Neural cell (in vitro differentiated cells): ENCODE results near the gene KANSL3. TPM values are rescaled to one million over a fixed set of nuclear protein-coding genes. Genes with fewer than 3 reads are reported as not detected.

ENCODE experiments used
- H2AFZ ChIP-seq: fragments of 200-600, 300-800 bp; sonication (generic), shearing (Covaris generic); 2 replicates; pipeline ENCODE4 v1.6.0; 2014; ENCODE audit warnings: low read depth, mild to moderate bottlenecking, antibody characterized with exemption, low read length, moderate library complexity
- H3F3A ChIP-seq: fragments of 200-600 bp; shearing (Covaris generic); 2 replicates; pipeline ENCODE4 v1.6.1; 2016; ENCODE audit warnings: mild to moderate bottlenecking, moderate library complexity, mixed read lengths, antibody characterized with exemption, low read length; ENCODE audit not compliant: insufficient read depth, poor library complexity, severe bottlenecking
- H3K27ac ChIP-seq: fragments of 200-600, 300-800 bp; sonication (generic), shearing (Covaris generic); 2 replicates; pipeline ENCODE4 v1.5.1; 2014; ENCODE audit warnings: mild to moderate bottlenecking, low read length, moderate library complexity
- H3K27me3 ChIP-seq: fragments of 300-800, 200-600 bp; sonication (generic), shearing (Covaris generic); 2 replicates; pipeline ENCODE4 v1.6.0; 2014; ENCODE audit warnings: mild to moderate bottlenecking, low read depth, low read length, moderate library complexity; ENCODE audit not compliant: insufficient read depth
- H3K36me3 ChIP-seq: fragments of 300-800, 200-600 bp; sonication (generic), shearing (Covaris generic); 2 replicates; pipeline ENCODE4 v1.5.1; 2014; ENCODE audit warnings: mild to moderate bottlenecking, antibody characterized with exemption, low read length, moderate library complexity; ENCODE audit not compliant: insufficient read depth
- H3K4me2 ChIP-seq: fragments of 300-800, 200-600 bp; sonication (generic), shearing (Covaris generic); 2 replicates; pipeline ENCODE4 v1.6.0; 2014; ENCODE audit warnings: mild to moderate bottlenecking, low read length
- H3K4me3 ChIP-seq: fragments of 300-800, 200-600 bp; sonication (generic), shearing (Covaris generic); 2 replicates; pipeline ENCODE4 v1.5.1; 2014; ENCODE audit warnings: mild to moderate bottlenecking, low read length, moderate library complexity
- H3K79me2 ChIP-seq: fragments of 200-600 bp; shearing (Covaris generic); replicated peaks from 2 replicates; pipeline ENCODE4 v1.6.0; 2014; ENCODE audit warnings: mild to moderate bottlenecking, low read length, moderate library complexity; ENCODE audit not compliant: insufficient read depth
- H3K9ac ChIP-seq: fragments of 300-800, 200-600 bp; sonication (generic), shearing (Covaris generic); 2 replicates; pipeline ENCODE4 v1.6.1; 2016; ENCODE audit warnings: mild to moderate bottlenecking, low read length, mixed read lengths
- H3K9me2 ChIP-seq: fragments of 200-600 bp; shearing (Covaris generic); 2 replicates; pipeline ENCODE4 v1.6.1; 2016; ENCODE audit warnings: mild to moderate bottlenecking, low read length, mixed read lengths; ENCODE audit not compliant: insufficient read depth
- H3K9me3 ChIP-seq: fragments of 200-600, 300-800 bp; sonication (generic), shearing (Covaris generic); 2 replicates; pipeline ENCODE4 v1.6.1; 2016; ENCODE audit warnings: mild to moderate bottlenecking, mixed run types, low read length, moderate library complexity, mixed read lengths
- H4K20me1 ChIP-seq: fragments of 200-600 bp; shearing (Covaris generic); 2 replicates; pipeline ENCODE4 v1.6.1; 2016; ENCODE audit warnings: mild to moderate bottlenecking, mixed run types; ENCODE audit not compliant: insufficient read depth
- EP300 ChIP-seq: fragments of 450-650 bp; conservative IDR thresholded peaks from 2 replicates; pipeline ENCODE4 v1.6.1; 2014; ENCODE audit warnings: antibody characterized with exemption, mild to moderate bottlenecking, moderate library complexity; ENCODE audit not compliant: poor library complexity, severe bottlenecking
- EZH2 ChIP-seq: fragments of 200-600, 300-800 bp; shearing (Covaris generic), sonication (generic); IDR thresholded peaks from 2 replicates; pipeline ENCODE4 v1.6.1; 2014; ENCODE audit warnings: antibody characterized with exemption, low read length, borderline replicate concordance, mild to moderate bottlenecking; ENCODE audit not compliant: insufficient read depth, poor library complexity, severe bottlenecking
- MXI1 ChIP-seq: fragments of 450-650 bp; conservative IDR thresholded peaks from 2 replicates; pipeline ENCODE4 v1.6.1; 2014; ENCODE audit warnings: antibody characterized with exemption, mild to moderate bottlenecking; ENCODE audit not compliant: poor library complexity, severe bottlenecking
- POLR2AphosphoS5 ChIP-seq: IDR thresholded peaks from 2 replicates; pipeline ENCODE4 v1.6.1; 2012
- RAD21 ChIP-seq: fragments of 450-650 bp; conservative IDR thresholded peaks from 2 replicates; pipeline ENCODE4 v1.6.1; 2014; ENCODE audit warnings: antibody characterized with exemption, mild to moderate bottlenecking, moderate library complexity
- SMC3 ChIP-seq: fragments of 450-650 bp; conservative IDR thresholded peaks from 2 replicates; pipeline ENCODE4 v1.6.1; 2014; ENCODE audit warnings: antibody characterized with exemption, mild to moderate bottlenecking, moderate library complexity; ENCODE audit not compliant: poor library complexity
- TAF1 ChIP-seq: IDR thresholded peaks from 2 replicates; pipeline ENCODE4 v1.6.1; 2012; ENCODE audit warnings: low read depth
- polyA plus RNA-seq: library from polyadenylated mRNA; depleted of rRNA; stranded (reverse); fragments of >200 nt; gene quantifications from 2 replicates; pipeline ENCODE4 v1.2.3, GENCODE V29; 2014
- TF ChIP-seq, protein P1 (sequence below): fragments of 450-650 bp; IDR thresholded peaks from 2 replicates; pipeline ENCODE4 v1.5.1; 2014; ENCODE audit warnings: antibody characterized with exemption, mild to moderate bottlenecking, moderate library complexity; ENCODE audit not compliant: poor library complexity, severe bottlenecking
- TF ChIP-seq, protein P2 (sequence below): IDR thresholded peaks from 2 replicates; pipeline ENCODE4 v1.6.1; 2012; ENCODE audit warnings: borderline replicate concordance

Gene KANSL3
- polyA plus RNA-seq, 1 donor from 2014 or later, result 37.7 TPM

DNA sequence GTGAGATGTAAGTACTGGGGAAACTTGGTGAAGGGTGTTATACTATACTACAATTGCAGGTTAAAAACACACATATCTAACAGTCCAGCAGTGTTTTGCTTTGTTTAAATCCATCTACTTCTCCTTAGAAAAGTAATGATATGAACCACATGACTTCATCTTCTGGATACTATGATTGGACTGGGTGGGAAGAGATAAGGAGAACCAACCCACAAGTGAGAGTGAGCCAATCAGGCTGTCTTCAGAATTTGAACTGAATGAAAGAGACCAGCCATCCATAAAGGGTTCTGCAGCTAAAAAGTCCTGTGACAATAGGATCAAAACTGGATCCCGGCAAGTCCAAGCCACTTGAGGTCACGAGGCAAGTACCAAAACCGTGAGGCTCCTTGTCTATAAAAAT, 46.6 kb downstream of the KANSL3 start:
- Histone ChIP-seq H3K27me3 (no peaks in the 10 kb centered on the region), H2AFZ (no peak overlapping the region), H3K9me2 (no peaks in the 10 kb centered on the region), H3K4me2 (no peak overlapping the region), H3K79me2 (no peaks in the 10 kb centered on the region), H3K36me3 (peaks cover 8% of the 10 kb centered on the region), H3K9me3 (no peaks in the 10 kb centered on the region), H3F3A (no peaks in the 10 kb centered on the region), H4K20me1 (no peaks in the 10 kb centered on the region), H3K27ac (no peak overlapping the region), H3K9ac (no peak overlapping the region), H3K4me3 (no peak overlapping the region)
- TF ChIP-seq RAD21 (no peak), POLR2AphosphoS5 (no peak), EP300 (no peak), SMC3 (no peak), TAF1 (no peak), EZH2 (no peak), MXI1 (no peak)
- TF ChIP-seq, protein P1, sequence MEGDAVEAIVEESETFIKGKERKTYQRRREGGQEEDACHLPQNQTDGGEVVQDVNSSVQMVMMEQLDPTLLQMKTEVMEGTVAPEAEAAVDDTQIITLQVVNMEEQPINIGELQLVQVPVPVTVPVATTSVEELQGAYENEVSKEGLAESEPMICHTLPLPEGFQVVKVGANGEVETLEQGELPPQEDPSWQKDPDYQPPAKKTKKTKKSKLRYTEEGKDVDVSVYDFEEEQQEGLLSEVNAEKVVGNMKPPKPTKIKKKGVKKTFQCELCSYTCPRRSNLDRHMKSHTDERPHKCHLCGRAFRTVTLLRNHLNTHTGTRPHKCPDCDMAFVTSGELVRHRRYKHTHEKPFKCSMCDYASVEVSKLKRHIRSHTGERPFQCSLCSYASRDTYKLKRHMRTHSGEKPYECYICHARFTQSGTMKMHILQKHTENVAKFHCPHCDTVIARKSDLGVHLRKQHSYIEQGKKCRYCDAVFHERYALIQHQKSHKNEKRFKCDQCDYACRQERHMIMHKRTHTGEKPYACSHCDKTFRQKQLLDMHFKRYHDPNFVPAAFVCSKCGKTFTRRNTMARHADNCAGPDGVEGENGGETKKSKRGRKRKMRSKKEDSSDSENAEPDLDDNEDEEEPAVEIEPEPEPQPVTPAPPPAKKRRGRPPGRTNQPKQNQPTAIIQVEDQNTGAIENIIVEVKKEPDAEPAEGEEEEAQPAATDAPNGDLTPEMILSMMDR, result no peak
- TF ChIP-seq, protein P2, sequence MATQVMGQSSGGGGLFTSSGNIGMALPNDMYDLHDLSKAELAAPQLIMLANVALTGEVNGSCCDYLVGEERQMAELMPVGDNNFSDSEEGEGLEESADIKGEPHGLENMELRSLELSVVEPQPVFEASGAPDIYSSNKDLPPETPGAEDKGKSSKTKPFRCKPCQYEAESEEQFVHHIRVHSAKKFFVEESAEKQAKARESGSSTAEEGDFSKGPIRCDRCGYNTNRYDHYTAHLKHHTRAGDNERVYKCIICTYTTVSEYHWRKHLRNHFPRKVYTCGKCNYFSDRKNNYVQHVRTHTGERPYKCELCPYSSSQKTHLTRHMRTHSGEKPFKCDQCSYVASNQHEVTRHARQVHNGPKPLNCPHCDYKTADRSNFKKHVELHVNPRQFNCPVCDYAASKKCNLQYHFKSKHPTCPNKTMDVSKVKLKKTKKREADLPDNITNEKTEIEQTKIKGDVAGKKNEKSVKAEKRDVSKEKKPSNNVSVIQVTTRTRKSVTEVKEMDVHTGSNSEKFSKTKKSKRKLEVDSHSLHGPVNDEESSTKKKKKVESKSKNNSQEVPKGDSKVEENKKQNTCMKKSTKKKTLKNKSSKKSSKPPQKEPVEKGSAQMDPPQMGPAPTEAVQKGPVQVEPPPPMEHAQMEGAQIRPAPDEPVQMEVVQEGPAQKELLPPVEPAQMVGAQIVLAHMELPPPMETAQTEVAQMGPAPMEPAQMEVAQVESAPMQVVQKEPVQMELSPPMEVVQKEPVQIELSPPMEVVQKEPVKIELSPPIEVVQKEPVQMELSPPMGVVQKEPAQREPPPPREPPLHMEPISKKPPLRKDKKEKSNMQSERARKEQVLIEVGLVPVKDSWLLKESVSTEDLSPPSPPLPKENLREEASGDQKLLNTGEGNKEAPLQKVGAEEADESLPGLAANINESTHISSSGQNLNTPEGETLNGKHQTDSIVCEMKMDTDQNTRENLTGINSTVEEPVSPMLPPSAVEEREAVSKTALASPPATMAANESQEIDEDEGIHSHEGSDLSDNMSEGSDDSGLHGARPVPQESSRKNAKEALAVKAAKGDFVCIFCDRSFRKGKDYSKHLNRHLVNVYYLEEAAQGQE, result no peak

DNA sequence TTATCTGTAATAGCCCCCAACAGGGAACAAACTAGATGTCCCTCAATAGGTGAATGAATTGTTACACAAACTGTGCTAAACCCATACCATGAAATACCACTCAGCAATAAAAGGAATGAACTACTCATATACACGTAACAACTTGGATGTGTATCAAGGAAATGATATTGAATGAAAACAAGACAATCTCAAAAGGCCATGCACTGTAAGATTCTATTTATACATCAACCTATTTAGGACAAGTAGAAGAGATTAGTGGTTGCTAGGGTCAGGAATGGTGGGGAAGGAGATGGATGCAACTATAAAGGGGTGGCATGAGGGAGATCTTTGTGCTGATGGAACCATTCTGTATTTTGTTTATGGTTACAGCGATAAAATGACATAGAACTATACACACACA, 47.1 kb downstream of the KANSL3 start:
- H3K36me3 ChIP-seq, result peaks cover 8% of the 10 kb centered on the region
- H3K4me2 ChIP-seq, result no peak overlapping the region
- H3K27ac ChIP-seq, result no peak overlapping the region
- no peak overlapping the region for H3K4me3 ChIP-seq
- H3K9me3 ChIP-seq, result no peaks in the 10 kb centered on the region
- H3K9me2 ChIP-seq, result no peaks in the 10 kb centered on the region
- no peak overlapping the region for H3K9ac ChIP-seq
- H3F3A ChIP-seq, result no peaks in the 10 kb centered on the region
- no peaks in the 10 kb centered on the region for H3K27me3 ChIP-seq
- no peak for TF ChIP-seq EP300
- no peak for TF ChIP-seq POLR2AphosphoS5
- TF ChIP-seq, protein P2, result no peak
- no peak for TF ChIP-seq RAD21
- TF ChIP-seq SMC3, result no peak
- TF ChIP-seq MXI1, result no peak
- no peak for TF ChIP-seq EZH2
- TF ChIP-seq, protein P1, result no peak
- TF ChIP-seq TAF1, result no peak
- no peak overlapping the region for H2AFZ ChIP-seq
- no peaks in the 10 kb centered on the region for H3K79me2 ChIP-seq
- no peaks in the 10 kb centered on the region for H4K20me1 ChIP-seq
